ENCODE data around the gene AGMO.
"Not testable (repeated sequence)": the region's sequence is repeated elsewhere in the genome, so short reads cannot be mapped to it uniquely, and the experiment has no call there.

Gene AGMO

DNA sequence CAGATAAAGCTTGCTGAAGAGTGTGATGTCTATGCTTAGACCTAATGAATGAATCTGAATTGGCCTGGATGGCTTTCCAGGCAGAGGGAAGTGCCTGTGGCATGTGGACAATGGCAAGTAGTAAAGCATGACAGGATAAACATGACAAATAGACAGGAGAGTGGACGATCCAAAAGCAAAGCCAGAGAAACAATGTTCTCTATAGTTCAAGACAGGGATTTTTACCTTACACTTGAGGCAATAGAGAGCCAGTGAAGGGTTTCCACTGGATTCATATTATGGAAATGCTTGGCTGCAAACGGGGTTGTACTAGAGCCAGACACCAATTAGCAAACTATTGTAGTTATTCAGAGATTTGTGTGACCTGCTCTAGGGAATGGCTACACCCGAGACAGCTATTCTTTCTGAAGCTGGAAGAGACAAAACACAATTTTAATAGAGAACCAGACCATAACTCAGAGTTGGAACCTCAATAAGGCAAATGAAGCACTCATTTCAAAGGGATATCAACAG lies 2.3 kb downstream of the AGMO start:
- ATAC-seq, result peak in 1 of 2 donors; percentile 6

- no peak for ATAC-seq
Observed at GRCh38 chr7:15558756-15559155, 3.1 kb downstream of the AGMO start.

GRCh38 chr7:15557686-15558085 lies 4.1 kb downstream of the AGMO start:
- ATAC-seq, result no peak

- ATAC-seq, result no peak
Observed at GRCh38 chr7:15557186-15557585, 4.6 kb downstream of the AGMO start.

GRCh38 chr7:15556339-15557105 lies 5.3 kb downstream of the AGMO start:
- ATAC-seq, result no peak

GRCh38 chr7:15555381-15555859 lies 6.4 kb downstream of the AGMO start:
- no peak for ATAC-seq

GRCh38 chr7:15554744-15555143 lies 7.1 kb downstream of the AGMO start:
- ATAC-seq, result no peak

DNA sequence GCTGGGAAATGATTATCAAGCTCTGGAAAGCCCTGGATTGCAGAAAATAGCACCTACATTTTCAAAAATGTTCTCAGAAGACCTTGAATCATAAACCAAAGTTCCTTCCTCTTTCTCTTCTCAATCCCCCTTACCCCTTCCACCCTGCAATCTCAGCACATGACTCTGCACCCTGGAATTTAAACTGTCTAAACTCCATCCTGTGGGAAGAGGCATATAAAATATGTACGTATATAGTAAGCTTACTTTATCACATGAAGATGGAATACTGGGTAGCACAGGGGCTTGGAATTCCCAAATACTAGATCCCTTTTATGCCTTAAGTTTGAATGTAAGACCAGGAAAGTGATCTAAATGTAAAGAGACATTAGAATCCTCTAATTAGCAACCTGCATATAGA lies 7.7 kb downstream of the AGMO start:
- ATAC-seq, result peak in 1 of 2 donors; percentile 28

DNA sequence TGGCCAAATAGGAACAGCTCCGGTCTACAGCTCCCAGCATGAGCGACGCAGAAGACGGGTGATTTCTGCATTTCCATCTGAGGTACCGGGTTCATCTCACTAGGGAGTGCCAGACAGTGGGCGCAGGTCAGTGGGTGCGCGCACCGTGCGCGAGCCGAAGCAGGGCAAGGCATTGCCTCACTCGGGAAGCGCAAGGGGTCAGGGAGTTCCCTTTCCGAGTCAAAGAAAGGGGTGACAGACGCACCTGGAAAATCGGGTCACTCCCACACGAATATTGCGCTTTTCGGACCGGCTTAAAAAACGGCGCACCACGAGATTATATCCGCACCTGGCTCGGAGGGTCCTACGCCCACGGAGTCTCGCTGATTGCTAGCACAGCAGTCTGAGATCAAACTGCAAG lies 14.5 kb downstream of the AGMO start:
- ATAC-seq, result not testable (repeated sequence)

GRCh38 chr7:15546272-15546792 lies 15.5 kb downstream of the AGMO start:
- ATAC-seq, result no peak

DNA sequence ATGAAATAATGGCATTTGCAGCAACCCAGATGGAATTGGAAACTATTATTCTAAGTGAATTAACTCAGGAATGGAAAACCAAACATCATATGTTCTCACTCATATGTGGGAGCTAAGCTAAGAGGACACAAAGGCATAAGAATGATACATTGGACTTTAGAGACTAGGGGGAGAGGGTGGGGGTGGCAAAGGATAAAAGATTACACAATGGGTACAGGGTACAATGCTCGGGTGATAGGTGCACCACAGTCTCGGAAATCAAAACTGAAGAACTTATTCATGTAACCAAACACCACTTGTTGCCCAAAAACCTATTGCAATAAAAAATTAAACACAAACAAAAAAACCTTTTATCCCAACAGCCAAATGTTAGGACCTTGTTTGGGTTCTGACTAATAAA lies 17.8 kb downstream of the AGMO start:
- ATAC-seq, result no peak

DNA sequence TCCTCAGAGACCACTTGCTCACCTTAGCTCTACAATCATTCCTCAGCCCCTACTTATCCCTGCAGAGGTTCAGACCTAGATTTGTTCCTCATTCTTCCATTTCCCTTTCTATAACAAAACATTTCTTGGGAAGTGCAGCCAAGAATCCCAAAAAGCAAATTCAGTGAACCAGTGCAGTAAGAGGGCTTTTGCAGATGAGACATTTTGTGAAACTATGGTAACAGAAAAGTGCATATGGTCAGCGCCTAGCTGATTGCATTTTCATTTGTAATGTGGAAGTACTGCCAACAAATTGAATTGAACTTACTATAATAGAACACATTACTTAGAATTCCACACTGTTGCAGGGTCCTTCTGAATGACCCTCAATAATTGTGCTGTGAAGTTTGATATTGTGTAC lies 18.6 kb downstream of the AGMO start:
- no peak for ATAC-seq

GRCh38 chr7:15527648-15528047 lies 34.2 kb downstream of the AGMO start:
- no peak for ATAC-seq

DNA sequence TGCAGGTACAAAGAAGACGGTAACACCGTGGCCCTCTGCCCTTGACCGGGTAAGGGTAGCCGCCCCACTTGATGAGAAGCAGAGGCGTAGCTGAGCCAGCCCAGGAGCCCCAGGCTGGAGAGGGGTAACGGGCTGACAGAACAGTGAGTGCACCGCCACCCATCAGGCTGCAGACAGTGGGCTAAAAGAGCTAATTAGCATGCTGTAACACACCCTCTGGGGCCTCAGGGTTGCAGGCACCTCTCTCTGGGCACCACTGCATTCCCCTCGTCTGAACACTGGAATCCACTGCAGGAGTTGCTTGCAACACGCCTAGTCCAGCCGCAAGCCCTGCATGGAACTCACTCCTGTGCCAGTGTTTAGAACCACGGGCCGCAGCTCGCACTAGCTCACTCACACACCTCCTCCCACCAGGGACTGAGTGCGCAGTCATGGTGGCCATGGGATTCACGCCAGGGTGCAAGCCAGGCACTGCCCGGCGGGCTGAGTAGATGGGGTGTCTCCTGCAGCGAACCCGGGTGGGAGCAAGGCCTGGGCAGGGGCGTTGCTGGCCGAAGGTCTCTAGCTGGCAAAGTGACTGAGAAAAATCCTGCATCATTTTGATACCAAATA lies 36.1 kb downstream of the AGMO start:
- no peak for ATAC-seq

- ATAC-seq, result no peak
Observed at GRCh38 chr7:15524077-15524476, 37.7 kb downstream of the AGMO start.

DNA sequence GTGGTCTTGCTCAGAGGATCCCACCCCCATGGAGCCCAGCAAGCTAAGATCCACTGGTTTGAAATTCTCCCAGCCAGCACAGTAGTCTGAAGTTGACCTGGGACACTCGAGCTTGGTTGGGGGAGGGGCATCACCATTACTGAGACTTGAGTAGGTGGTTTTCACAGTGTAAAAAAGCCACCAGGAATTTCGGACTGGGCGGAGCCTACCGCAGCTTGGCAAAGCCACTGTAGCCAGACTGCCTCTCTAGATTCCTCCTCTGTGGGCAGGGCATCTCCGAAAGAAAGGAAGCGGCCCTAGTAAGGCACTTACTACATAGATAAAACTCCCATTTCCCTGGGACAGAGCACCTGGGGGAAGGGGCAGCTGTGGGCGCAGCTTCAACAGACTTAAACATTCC lies 44.0 kb downstream of the AGMO start:
- ATAC-seq, result not testable (repeated sequence)

DNA sequence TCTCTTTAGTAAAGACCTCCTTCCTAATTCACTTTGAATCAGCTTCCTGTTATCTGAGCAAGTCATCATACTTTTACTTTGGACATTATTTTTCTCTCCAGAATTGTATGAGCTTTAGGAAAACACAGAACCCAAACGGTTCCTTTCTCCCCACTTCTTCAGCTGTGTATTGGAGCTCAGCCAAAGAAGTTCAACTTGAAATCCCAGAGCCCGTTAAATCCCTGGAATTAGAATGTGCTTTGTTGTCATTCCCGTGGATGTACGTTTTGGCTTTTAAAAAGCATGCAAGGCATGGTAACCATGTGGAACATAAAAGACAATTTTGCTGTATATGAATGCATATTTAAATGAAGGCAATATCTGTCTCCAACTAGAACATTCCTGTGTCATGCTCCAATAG lies 46.6 kb downstream of the AGMO start:
- ATAC-seq, result no peak

DNA sequence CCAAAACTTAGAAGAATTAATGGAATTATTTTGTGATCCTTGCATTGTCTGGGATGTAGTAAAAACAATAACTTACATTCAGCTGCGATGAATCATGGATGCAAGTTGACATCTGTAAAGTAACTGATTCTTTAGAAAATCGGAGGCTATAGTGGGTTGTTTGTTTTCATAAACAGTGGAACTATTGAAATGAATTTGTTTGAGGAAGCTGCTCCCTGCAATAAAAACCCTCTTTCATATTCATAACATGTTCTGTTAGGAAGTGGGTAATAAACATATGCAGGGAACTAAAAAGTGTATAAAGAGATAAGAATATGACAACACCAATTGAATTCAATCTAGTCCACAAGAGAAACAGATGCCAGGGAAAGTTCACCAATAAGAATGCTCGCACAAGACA lies 53.6 kb downstream of the AGMO start:
- ATAC-seq, result no peak

DNA sequence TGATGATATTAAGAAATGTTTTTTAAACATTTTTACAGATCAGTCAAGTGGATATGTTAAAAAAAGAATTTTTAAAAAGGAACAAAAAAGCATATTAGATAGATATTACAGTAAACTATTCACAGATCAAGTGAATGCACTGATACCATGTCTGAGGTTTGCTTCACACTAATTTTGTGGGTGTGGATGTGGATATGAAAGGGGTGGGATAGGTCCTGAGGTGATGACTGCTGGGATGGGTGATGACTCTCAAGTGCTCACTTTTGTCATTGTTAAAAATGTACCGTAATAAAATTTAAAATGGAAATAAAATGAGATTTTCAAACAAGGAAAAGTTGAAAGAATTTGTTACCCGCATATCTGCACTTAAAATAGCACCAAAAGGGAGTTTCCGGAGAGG lies 54.1 kb downstream of the AGMO start:
- no peak for ATAC-seq

- no peak for ATAC-seq
Observed at GRCh38 chr7:15507171-15507570, 54.6 kb downstream of the AGMO start.

GRCh38 chr7:15505761-15506160 lies 56.1 kb downstream of the AGMO start:
- no peak for ATAC-seq

- ATAC-seq, result no peak
Observed at GRCh38 chr7:15504351-15504750, 57.5 kb downstream of the AGMO start.

GRCh38 chr7:15503603-15504290 lies 58.1 kb downstream of the AGMO start:
- no peak for ATAC-seq
